Heart right ventricle (tissue), 16 donors: ENCODE results near the gene KLHL29. TPM values are rescaled to one million over a fixed set of nuclear protein-coding genes. Genes with fewer than 3 reads are reported as not detected.

ENCODE experiments used
- ATAC-seq, 8 donors: fragments of 200-7000 bp; cut with Tn5 transposase; one replicate each; pipeline ENCODE4 v1.9.1; 2020; ENCODE audit warnings: mild to moderate bottlenecking in 8 of 8, moderate library complexity in 8 of 8, moderate number of reproducible peaks in 1 of 8
- DNase-seq, 2 donors: peaks; one replicate each; pipeline ENCODE4 v3.0.0-alpha.2; 2020
- H3K27ac ChIP-seq, 10 donors: fragments of 200-600 bp; sonication (generic) in 2 of 10; one replicate each; pipeline versions ENCODE4 v1.5.0 to v1.8.0; 2020 to 2022; ENCODE audit warnings: mild to moderate bottlenecking in 3 of 10
- H3K27me3 ChIP-seq, 7 donors: fragments of 200-600 bp; one replicate each; pipeline ENCODE4 v1.8.0; 2021 to 2022; ENCODE audit warnings: mild to moderate bottlenecking in 2 of 7
- H3K36me3 ChIP-seq, 9 donors: fragments of 200-600 bp; sonication (generic) in 1 of 9; one replicate each; pipeline versions ENCODE4 v1.5.0 to v1.8.0; 2020 to 2022; ENCODE audit warnings: mild to moderate bottlenecking in 2 of 9
- H3K4me1 ChIP-seq, 9 donors: fragments of 200-600 bp; sonication (generic) in 1 of 9; one replicate each; pipeline versions ENCODE4 v1.5.0 to v1.8.0; 2020 to 2022; ENCODE audit warnings: mild to moderate bottlenecking in 4 of 9
- H3K4me3 ChIP-seq, 10 donors: fragments of 200-600 bp; sonication (generic) in 2 of 10; one replicate each; pipeline versions ENCODE4 v1.5.0 to v1.8.0; 2020 to 2022; ENCODE audit warnings: mild to moderate bottlenecking in 7 of 10, moderate library complexity in 2 of 10
- H3K9me3 ChIP-seq, 11 donors: fragments of 200-600 bp in 10 of 11; sonication (generic) in 2 of 11; one replicate each; pipeline versions ENCODE4 v1.5.0 to v1.8.0; 2013 to 2022; ENCODE audit warnings: mild to moderate bottlenecking in 2 of 11, control low read depth in 1 of 11, moderate library complexity in 1 of 11
- CTCF ChIP-seq, 9 donors: fragments of 200-600 bp; sonication (generic) in 2 of 9; IDR thresholded peaks; one replicate each; pipeline versions ENCODE4 v1.5.0 to v1.8.0; 2021 to 2022; ENCODE audit warnings: antibody characterized with exemption in 9 of 9, mild to moderate bottlenecking in 5 of 9, moderate library complexity in 1 of 9
- whole genome bisulfite sequencing, 2 donors: extraction: QIAGEN DNeasy Blood & Tissue Kit; methylation state at CpG; one replicate each; pipeline ENCODE4 v1.1.7; 2013; ENCODE audit warnings: inconsistent platforms in 1 of 2; 5-methylcytosine and 5-hydroxymethylcytosine counted together
- intact Hi-C, 10 donors: fragments of 100-400 bp; cut with DNase I; formaldehyde crosslinking; loops; one replicate each; pipeline versions ENCODE4 v1.11.1 to v1.14.2; 2022
- polyA plus RNA-seq, 2 donors: library from polyadenylated mRNA; stranded (reverse); fragments of 200-250 nt; gene quantifications; one replicate each; pipeline ENCODE4 v1.2.3, GENCODE V29; 2013
- total RNA-seq, 10 donors: library from RNA; stranded (reverse); fragmentation: NEBNext Ultra II Directional in 3 of 10; extraction: Animal tissue kit (Norgen Biotek cat#: 25700) in 3 of 10; gene quantifications; one replicate each; pipeline versions ENCODE4 v1.2.1 to v1.2.4, GENCODE V29; 2021 to 2023
- donor health status: Arrhythmogenic right ventricular cardiomyopathy.
- donor health status: ischemic (EF 13 %, LVEDD 7.1; RV severe dilation, severe dysfunction).
- donor health status: healthy with polysubstance abuse.
- donor health status: DM: no; HTN: yes; CAD: no.
- donor health status: DM: no; HTN: no; CAD: no.
- donor health status: ischemic (EF 25% LVEDD 6.9; RV normal size, moderate dysfunction).
- donor health status: ischemic (EF 25% LVEDD 5.7; RV mildly dilated, moderate dysfunction).
- donor health status: healthy.
- donor health status: DM: yes; HTN: yes; CAD: no.
- donor health status: Ischemic cardiomyopathy.
- donor health status: ischemic (EF 35%, LVEDD 5.7; RV mildly dilated, moderate dysfunction).
- donor health status: nonischemic (EF 11% LVEDD 7.7; RV severe dilation, severe dysfunction).
- donor health status: DM: yes; HTN: yes; CAD: no.
- donor health status: PGD.
- donor health status: ischemic (EF 29% LVEDD 5.4; RV normal size, mild dysfunction).
- donor health status: nonischemic (EF 23%, LVEDD 6.1; RV moderate dilation, normal function).

KLHL29 gene
- total and polyA plus RNA-seq, 12 donors = 0.71 to 1.5 (median 1.0) TPM

GRCh38 chr2:23409248-23409647 is 24.3 kb downstream of the KLHL29 start:
- TF ChIP-seq CTCF (IDR thresholded peaks at IDR 0.05) = no peak
- Histone ChIP-seq H3K4me1 (peaks cover 0 to 7% (median 4%) of the 10 kb centered on the region in 9 donors), H3K36me3 (no peaks in the 10 kb centered on the region), H3K9me3 (no peaks in the 10 kb centered on the region), H3K27me3 (no peaks in the 10 kb centered on the region), H3K4me3 (no peak overlapping the region), H3K27ac (no peak overlapping the region)
- DNase-seq (no peak), ATAC-seq (no peak)
- WGBS, 2 donors = 95 to 96% methylated on average over 8 of the region's 8 CpGs
- intact Hi-C loops = no loop called here

DNA sequence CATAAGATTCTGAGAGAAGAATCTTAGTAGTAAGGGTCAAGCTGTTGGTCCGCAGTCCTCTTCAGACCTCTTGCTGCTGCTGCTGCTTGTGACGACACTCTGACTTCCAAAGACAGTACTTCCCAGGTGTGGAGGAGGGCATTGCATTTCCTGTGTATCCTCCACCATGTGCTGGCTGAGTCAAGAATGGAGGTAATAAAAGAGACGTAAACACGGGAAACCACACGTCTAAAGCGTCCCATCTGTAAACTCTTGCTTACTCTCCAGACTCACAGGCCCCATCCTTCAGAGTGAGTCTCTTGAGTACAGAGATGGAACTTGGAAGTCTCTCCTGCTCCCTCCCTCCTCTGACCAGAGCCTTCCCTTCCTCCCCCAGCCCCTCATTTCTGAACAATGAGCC is 25.6 kb downstream of the KLHL29 start:
- Histone ChIP-seq H3K4me1 (no peaks in the 10 kb centered on the region), H3K4me3 (no peak overlapping the region), H3K27me3 (no peaks in the 10 kb centered on the region), H3K27ac (no peak overlapping the region), H3K9me3 (no peaks in the 10 kb centered on the region), H3K36me3 (no peaks in the 10 kb centered on the region)
- DNase-seq (no peak), ATAC-seq (no peak)
- TF ChIP-seq CTCF (IDR thresholded peaks at IDR 0.05) = no peak
- intact Hi-C loops = no loop called here
- 84 to 85% methylated on average over 6 of the region's 6 CpGs for WGBS, 2 donors

- H3K4me3 ChIP-seq = no peak overlapping the region
- ATAC-seq (peak in 4 of 8 donors; percentile 28 to 78 (median 60)), DNase-seq (no peak)
- no peak for TF ChIP-seq CTCF (IDR thresholded peaks at IDR 0.05)
- no peaks in the 10 kb centered on the region for H3K36me3 ChIP-seq
- intact Hi-C loops = no loop called here
- no peaks in the 10 kb centered on the region for H3K9me3 ChIP-seq
- H3K4me1 ChIP-seq = no peaks in the 10 kb centered on the region
- no peaks in the 10 kb centered on the region for H3K27me3 ChIP-seq
- no peak overlapping the region for H3K27ac ChIP-seq
- 87 to 90% methylated on average over 9 of the region's 9 CpGs for WGBS, 2 donors
Observed at GRCh38 chr2:23411752-23412431, 26.9 kb downstream of the KLHL29 start.

DNA sequence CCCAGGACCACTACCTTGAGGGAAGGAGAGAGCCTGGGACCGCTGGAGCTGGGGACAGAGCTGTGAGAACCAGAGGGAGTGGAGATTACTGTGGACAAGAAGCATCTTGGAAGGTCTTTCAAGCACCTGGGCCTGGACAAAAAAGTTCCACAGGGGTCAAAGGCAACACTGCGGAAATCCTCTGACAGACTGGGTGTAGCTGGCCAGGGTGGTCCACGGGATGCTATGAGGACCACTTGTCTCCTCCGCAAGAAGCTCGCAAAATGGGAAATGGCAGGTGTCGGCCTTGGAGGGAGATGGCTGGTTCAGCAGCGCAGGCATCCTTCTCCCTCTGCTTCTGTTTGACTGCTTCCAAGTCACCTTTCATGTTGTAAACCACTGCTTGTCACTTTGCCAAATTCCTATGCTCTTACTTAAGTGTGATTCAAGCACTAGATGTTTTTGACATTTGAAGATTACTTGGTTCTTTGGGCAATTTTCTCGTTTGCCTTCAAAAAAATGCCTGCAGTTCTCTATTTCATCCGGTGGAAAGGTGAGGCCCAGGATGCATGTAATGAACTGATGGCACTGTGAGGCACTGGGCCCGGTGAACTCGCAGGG is 27.7 kb downstream of the KLHL29 start:
- Histone ChIP-seq H3K9me3 (no peaks in the 10 kb centered on the region), H3K27me3 (no peaks in the 10 kb centered on the region), H3K4me1 (no peaks in the 10 kb centered on the region), H3K27ac (no peak overlapping the region), H3K4me3 (no peak overlapping the region), H3K36me3 (no peaks in the 10 kb centered on the region)
- WGBS, 2 donors = 81 to 82% methylated on average over 11 of the region's 11 CpGs
- DNase-seq = no peak
- no peak for ATAC-seq
- TF ChIP-seq CTCF (IDR thresholded peaks at IDR 0.05) = no peak
- intact Hi-C loops = no loop called here
